MM.1S (cell line): Measurements from ENCODE around the gene COL5A1.
"Not testable (repeated sequence)": the region's sequence is repeated elsewhere in the genome, so short reads cannot be mapped to it uniquely, and the experiment has no call there.

Source experiments
- DNase-seq: peaks from one replicate; pipeline ENCODE4 v3.0.0-alpha.2; 2015
- H2AFZ ChIP-seq: fragments of 300-600 bp; sonication (generic); 2 replicates; pipeline ENCODE4 v1.6.0; 2016; ENCODE audit warnings: antibody characterized with exemption, low read length
- H3F3A ChIP-seq: fragments of 300-600 bp; sonication (generic); 2 replicates; pipeline ENCODE4 v1.6.1; 2016; ENCODE audit warnings: mild to moderate bottlenecking, antibody characterized with exemption, low read length, moderate library complexity, mixed read lengths; ENCODE audit not compliant: insufficient read depth
- H3K27ac ChIP-seq: fragments of 300-600 bp; sonication (generic); 2 replicates; pipeline ENCODE4 v1.5.1; 2016; ENCODE audit warnings: mild to moderate bottlenecking, low read length
- H3K27me3 ChIP-seq: fragments of 300-600 bp; sonication (generic); replicated peaks from 2 replicates; pipeline ENCODE4 v1.6.0; 2016; ENCODE audit warnings: low read length; ENCODE audit not compliant: insufficient read depth
- H3K36me3 ChIP-seq: fragments of 300-600 bp; sonication (generic); replicated peaks from 2 replicates; pipeline ENCODE4 v1.6.1; 2016; ENCODE audit warnings: mild to moderate bottlenecking, low read length, mixed read lengths; ENCODE audit not compliant: insufficient read depth
- H3K4me1 ChIP-seq: fragments of 300-600 bp; sonication (generic); 2 replicates; pipeline ENCODE4 v1.6.1; 2016; ENCODE audit warnings: low read length, mixed read lengths
- H3K4me2 ChIP-seq: fragments of 300-600 bp; sonication (generic); 2 replicates; pipeline ENCODE4 v1.6.0; 2016; ENCODE audit warnings: low read depth, low read length
- H3K4me3 ChIP-seq: fragments of 300-600 bp; sonication (generic); 2 replicates; pipeline ENCODE4 v1.5.1; 2016; ENCODE audit warnings: low read length, mixed read lengths
- H3K79me2 ChIP-seq: fragments of 300-600 bp; sonication (generic); 2 replicates; pipeline ENCODE4 v1.6.1; 2016; ENCODE audit warnings: mixed run types, low read length, mixed read lengths
- H3K9ac ChIP-seq: fragments of 300-600 bp; sonication (generic); 2 replicates; pipeline ENCODE4 v1.6.1; 2016; ENCODE audit warnings: low read length, mixed read lengths
- H3K9me2 ChIP-seq: fragments of 300-600 bp; sonication (generic); replicated peaks from 2 replicates; pipeline ENCODE4 v1.6.1; 2016; ENCODE audit warnings: mild to moderate bottlenecking, low read length, mixed read lengths; ENCODE audit not compliant: insufficient read depth
- H3K9me3 ChIP-seq: fragments of 300-600 bp; sonication (generic); replicated peaks from 2 replicates; pipeline ENCODE4 v1.6.1; 2016; ENCODE audit warnings: mild to moderate bottlenecking, low read length, mixed read lengths; ENCODE audit not compliant: insufficient read depth
- H4K20me1 ChIP-seq: fragments of 300-600 bp; sonication (generic); 2 replicates; pipeline ENCODE4 v1.6.1; 2016; ENCODE audit warnings: mild to moderate bottlenecking, low read length, moderate library complexity, mixed read lengths; ENCODE audit not compliant: insufficient read depth
- CTCF ChIP-seq: fragments of 300-600 bp; sonication (generic); IDR thresholded peaks from 2 replicates; pipeline ENCODE4 v1.5.1; 2016; ENCODE audit warnings: antibody characterized with exemption, low read length, mixed read lengths
- EZH2 ChIP-seq: fragments of 300-600 bp; sonication (generic); optimal IDR thresholded peaks from 2 replicates; pipeline ENCODE3; 2017; ENCODE audit warnings: low read depth, mild to moderate bottlenecking, antibody characterized with exemption, low read length, mixed read lengths
- EZH2phosphoT487 ChIP-seq: fragments of 300-600 bp; sonication (generic); IDR thresholded peaks from 2 replicates; pipeline ENCODE4 v1.6.1; 2018; ENCODE audit warnings: antibody characterized with exemption, low read length

Gene COL5A1

GRCh38 chr9:134710271-134710540, 68.6 kb downstream of the COL5A1 start:
- H3K4me2 ChIP-seq = no peak overlapping the region
- no peaks in the 10 kb centered on the region for H4K20me1 ChIP-seq
- H3K36me3 ChIP-seq = no peaks in the 10 kb centered on the region
- TF ChIP-seq EZH2phosphoT487 (no peak), EZH2 (no peak), CTCF (no peak)
- H3K4me3 ChIP-seq = no peak overlapping the region
- H3K79me2 ChIP-seq = no peaks in the 10 kb centered on the region
- H3K9me3 ChIP-seq = no peaks in the 10 kb centered on the region
- H3F3A ChIP-seq = no peaks in the 10 kb centered on the region
- no peaks in the 10 kb centered on the region for H3K4me1 ChIP-seq
- no peaks in the 10 kb centered on the region for H3K9me2 ChIP-seq
- no peak overlapping the region for H3K27ac ChIP-seq
- peaks cover 65% of the 10 kb centered on the region for H3K27me3 ChIP-seq
- DNase-seq = no peak
- no peak overlapping the region for H3K9ac ChIP-seq
- H2AFZ ChIP-seq = no peak overlapping the region

GRCh38 chr9:134710901-134711300, 69.3 kb downstream of the COL5A1 start:
- Histone ChIP-seq H4K20me1 (no peaks in the 10 kb centered on the region), H3K79me2 (no peaks in the 10 kb centered on the region), H2AFZ (no peak overlapping the region), H3K27me3 (peaks cover 65% of the 10 kb centered on the region), H3K9me2 (no peaks in the 10 kb centered on the region), H3K4me3 (no peak overlapping the region), H3K27ac (no peak overlapping the region), H3F3A (no peaks in the 10 kb centered on the region), H3K9ac (no peak overlapping the region), H3K9me3 (no peaks in the 10 kb centered on the region), H3K4me1 (no peaks in the 10 kb centered on the region), H3K36me3 (no peaks in the 10 kb centered on the region), H3K4me2 (no peak overlapping the region)
- DNase-seq = no peak
- no peak for TF ChIP-seq CTCF
- TF ChIP-seq EZH2 = no peak
- TF ChIP-seq EZH2phosphoT487 = no peak

DNA sequence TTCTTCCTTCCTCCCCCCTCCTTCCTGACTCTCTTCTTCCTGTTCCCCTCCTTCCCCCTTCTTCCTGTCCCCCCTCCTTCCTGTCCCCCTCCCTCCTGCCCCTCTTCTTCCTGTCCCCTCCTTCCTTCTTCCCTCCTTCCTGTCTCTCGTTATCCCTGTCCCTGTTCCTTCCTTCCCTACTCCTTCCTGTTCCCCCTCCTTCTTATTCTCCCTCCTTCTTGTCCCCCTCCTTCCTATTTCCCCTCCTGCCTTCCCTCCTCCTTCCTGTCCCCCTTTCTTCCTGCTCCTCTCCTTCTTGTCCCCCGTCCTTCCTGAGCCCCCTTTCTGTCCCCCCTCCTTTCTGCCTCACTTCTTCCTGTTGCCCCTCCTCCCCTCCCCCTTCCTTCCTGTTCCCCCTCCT, 70.6 kb downstream of the COL5A1 start:
- H3K4me1 ChIP-seq = no peaks in the 10 kb centered on the region
- TF ChIP-seq CTCF (no peak), EZH2phosphoT487 (no peak), EZH2 (no peak)
- H3K36me3 ChIP-seq = no peaks in the 10 kb centered on the region
- H3K27me3 ChIP-seq = peaks cover 65% of the 10 kb centered on the region
- no peaks in the 10 kb centered on the region for H3F3A ChIP-seq
- no peaks in the 10 kb centered on the region for H4K20me1 ChIP-seq
- H3K9me2 ChIP-seq = no peaks in the 10 kb centered on the region
- no peak for DNase-seq
- no peak overlapping the region for H3K4me2 ChIP-seq
- H3K27ac ChIP-seq = no peak overlapping the region
- H2AFZ ChIP-seq = no peak overlapping the region
- H3K9me3 ChIP-seq = no peaks in the 10 kb centered on the region
- H3K9ac ChIP-seq = no peak overlapping the region
- H3K79me2 ChIP-seq = no peaks in the 10 kb centered on the region
- H3K4me3 ChIP-seq = no peak overlapping the region

GRCh38 chr9:134712926-134713325, 71.3 kb downstream of the COL5A1 start:
- Histone ChIP-seq H3K4me2 (no peak overlapping the region), H3K27me3 (peaks cover 65% of the 10 kb centered on the region), H3F3A (no peaks in the 10 kb centered on the region), H3K79me2 (no peaks in the 10 kb centered on the region), H3K9me2 (no peaks in the 10 kb centered on the region), H3K9me3 (no peaks in the 10 kb centered on the region), H3K9ac (no peak overlapping the region), H3K27ac (no peak overlapping the region), H4K20me1 (no peaks in the 10 kb centered on the region), H3K4me1 (no peaks in the 10 kb centered on the region), H3K36me3 (no peaks in the 10 kb centered on the region), H3K4me3 (no peak overlapping the region), H2AFZ (no peak overlapping the region)
- DNase-seq = no peak
- TF ChIP-seq EZH2 (no peak), CTCF (no peak), EZH2phosphoT487 (no peak)

GRCh38 chr9:134715536-134715935, 73.9 kb downstream of the COL5A1 start:
- not testable (repeated sequence) for H3K79me2 ChIP-seq, H3K9me3 ChIP-seq, H3K36me3 ChIP-seq, H2AFZ ChIP-seq, H3K4me1 ChIP-seq, DNase-seq, H3K4me2 ChIP-seq, H3K9ac ChIP-seq, H3K27ac ChIP-seq, H3K4me3 ChIP-seq, H3F3A ChIP-seq, H3K9me2 ChIP-seq, H4K20me1 ChIP-seq
- peaks cover 67% of the 10 kb centered on the region for H3K27me3 ChIP-seq
